Measurements from ENCODE around the gene DNAJC6. TPM values are rescaled to one million over a fixed set of nuclear protein-coding genes. Genes with fewer than 3 reads are reported as not detected.

Gene DNAJC6
- total and polyA plus RNA-seq, 7 donors = 0.09 to 2.2 (median 0.46) TPM

- WGBS, 3 donors = 54 to 65% (median 59%) methylated on average over 5 of the region's 5 CpGs
- Histone ChIP-seq H3K9me3 (no peaks in the 10 kb centered on the region), H3K4me1 (no peaks in the 10 kb centered on the region), H3K36me3 (ENCODE audit: insufficient read depth in 1 of 2, low read depth in 1 of 2) (no peaks in the 10 kb centered on the region), H3K27me3 (ENCODE audit: insufficient read depth in 3 of 3, low read length in 2 of 3) (peaks cover 0 to 2% (median 0%) of the 10 kb centered on the region in 3 donors), H3K27ac (no peak overlapping the region), H3K4me3 (no peak overlapping the region)
- no peak for TF ChIP-seq CTCF (IDR thresholded peaks at IDR 0.05)
- DNase-seq (no peak), ATAC-seq (no peak)
- intact Hi-C loops (cut with DNase I) = no loop called here
Measured at GRCh38 chr1:65317866-65318653, 8.7 kb downstream of the DNAJC6 start.

- peaks cover 0 to 2% (median 0%) of the 10 kb centered on the region in 3 donors for H3K27me3 ChIP-seq (ENCODE audit: insufficient read depth in 3 of 3, low read length in 2 of 3)
- no peak overlapping the region for H3K4me3 ChIP-seq
- 80 to 85% (median 82%) methylated on average over 3 of the region's 3 CpGs for WGBS, 3 donors
- DNase-seq = no peak
- no peak for ATAC-seq
- no peak overlapping the region for H3K27ac ChIP-seq
- H3K9me3 ChIP-seq = no peaks in the 10 kb centered on the region
- no peaks in the 10 kb centered on the region for H3K4me1 ChIP-seq
- TF ChIP-seq CTCF (IDR thresholded peaks at IDR 0.05) = no peak
- intact Hi-C loops (cut with DNase I) = no loop called here
- no peaks in the 10 kb centered on the region for H3K36me3 ChIP-seq (ENCODE audit: insufficient read depth in 1 of 2, low read depth in 1 of 2)
Measured at GRCh38 chr1:65319141-65319540, 9.8 kb downstream of the DNAJC6 start.

- intact Hi-C loops (cut with DNase I) = no loop called here
- TF ChIP-seq CTCF (IDR thresholded peaks at IDR 0.05) = no peak
- 93 to 100% (median 93%) methylated on average over 1 of the region's 1 CpG for WGBS, 3 donors
- ATAC-seq (no peak), DNase-seq (no peak)
- H3K27me3 ChIP-seq (ENCODE audit: insufficient read depth in 3 of 3, low read length in 2 of 3) = peaks cover 0 to 2% (median 0%) of the 10 kb centered on the region in 3 donors
- no peaks in the 10 kb centered on the region for H3K4me1 ChIP-seq
- no peak overlapping the region for H3K4me3 ChIP-seq
- H3K36me3 ChIP-seq (ENCODE audit: insufficient read depth in 1 of 2, low read depth in 1 of 2) = no peaks in the 10 kb centered on the region
- no peaks in the 10 kb centered on the region for H3K9me3 ChIP-seq
- H3K27ac ChIP-seq = no peak overlapping the region
Measured at GRCh38 chr1:65319754-65320153, 10.4 kb downstream of the DNAJC6 start.

- no peak for ATAC-seq
- no peak for DNase-seq
- Histone ChIP-seq H3K9me3 (no peaks in the 10 kb centered on the region), H3K27ac (no peak overlapping the region), H3K36me3 (ENCODE audit: insufficient read depth in 1 of 2, low read depth in 1 of 2) (no peaks in the 10 kb centered on the region), H3K4me1 (no peaks in the 10 kb centered on the region), H3K27me3 (ENCODE audit: insufficient read depth in 3 of 3, low read length in 2 of 3) (peaks cover 0 to 5% (median 0%) of the 10 kb centered on the region in 3 donors), H3K4me3 (no peak overlapping the region)
- WGBS, 3 donors = 10 to 16% (median 13%) methylated on average over 2 of the region's 2 CpGs
- intact Hi-C loops (cut with DNase I) = no loop called here
- TF ChIP-seq CTCF (IDR thresholded peaks at IDR 0.05) = no peak
Measured at GRCh38 chr1:65321879-65322278, 12.5 kb downstream of the DNAJC6 start.
